Neural cell (in vitro differentiated cells): ENCODE data around the gene AFTPH. TPM values are rescaled to one million over a fixed set of nuclear protein-coding genes. Genes with fewer than 3 reads are reported as not detected.

Experiments
- H2AFZ ChIP-seq: fragments of 200-600, 300-800 bp; sonication (generic), shearing (Covaris generic); 2 replicates; pipeline ENCODE4 v1.6.0; 2014; ENCODE audit warnings: low read depth, mild to moderate bottlenecking, antibody characterized with exemption, low read length, moderate library complexity
- H3F3A ChIP-seq: fragments of 200-600 bp; shearing (Covaris generic); 2 replicates; pipeline ENCODE4 v1.6.1; 2016; ENCODE audit warnings: mild to moderate bottlenecking, moderate library complexity, mixed read lengths, antibody characterized with exemption, low read length; ENCODE audit not compliant: insufficient read depth, poor library complexity, severe bottlenecking
- H3K27ac ChIP-seq: fragments of 200-600, 300-800 bp; sonication (generic), shearing (Covaris generic); 2 replicates; pipeline ENCODE4 v1.5.1; 2014; ENCODE audit warnings: mild to moderate bottlenecking, low read length, moderate library complexity
- H3K27me3 ChIP-seq: fragments of 300-800, 200-600 bp; sonication (generic), shearing (Covaris generic); 2 replicates; pipeline ENCODE4 v1.6.0; 2014; ENCODE audit warnings: mild to moderate bottlenecking, low read depth, low read length, moderate library complexity; ENCODE audit not compliant: insufficient read depth
- H3K36me3 ChIP-seq: fragments of 300-800, 200-600 bp; sonication (generic), shearing (Covaris generic); 2 replicates; pipeline ENCODE4 v1.5.1; 2014; ENCODE audit warnings: mild to moderate bottlenecking, antibody characterized with exemption, low read length, moderate library complexity; ENCODE audit not compliant: insufficient read depth
- H3K4me2 ChIP-seq: fragments of 300-800, 200-600 bp; sonication (generic), shearing (Covaris generic); 2 replicates; pipeline ENCODE4 v1.6.0; 2014; ENCODE audit warnings: mild to moderate bottlenecking, low read length
- H3K4me3 ChIP-seq: fragments of 300-800, 200-600 bp; sonication (generic), shearing (Covaris generic); 2 replicates; pipeline ENCODE4 v1.5.1; 2014; ENCODE audit warnings: mild to moderate bottlenecking, low read length, moderate library complexity
- H3K79me2 ChIP-seq: fragments of 200-600 bp; shearing (Covaris generic); replicated peaks from 2 replicates; pipeline ENCODE4 v1.6.0; 2014; ENCODE audit warnings: mild to moderate bottlenecking, low read length, moderate library complexity; ENCODE audit not compliant: insufficient read depth
- H3K9ac ChIP-seq: fragments of 300-800, 200-600 bp; sonication (generic), shearing (Covaris generic); 2 replicates; pipeline ENCODE4 v1.6.1; 2016; ENCODE audit warnings: mild to moderate bottlenecking, low read length, mixed read lengths
- H3K9me2 ChIP-seq: fragments of 200-600 bp; shearing (Covaris generic); 2 replicates; pipeline ENCODE4 v1.6.1; 2016; ENCODE audit warnings: mild to moderate bottlenecking, low read length, mixed read lengths; ENCODE audit not compliant: insufficient read depth
- H3K9me3 ChIP-seq: fragments of 200-600, 300-800 bp; sonication (generic), shearing (Covaris generic); 2 replicates; pipeline ENCODE4 v1.6.1; 2016; ENCODE audit warnings: mild to moderate bottlenecking, mixed run types, low read length, moderate library complexity, mixed read lengths
- H4K20me1 ChIP-seq: fragments of 200-600 bp; shearing (Covaris generic); 2 replicates; pipeline ENCODE4 v1.6.1; 2016; ENCODE audit warnings: mild to moderate bottlenecking, mixed run types; ENCODE audit not compliant: insufficient read depth
- EP300 ChIP-seq: fragments of 450-650 bp; conservative IDR thresholded peaks from 2 replicates; pipeline ENCODE4 v1.6.1; 2014; ENCODE audit warnings: antibody characterized with exemption, mild to moderate bottlenecking, moderate library complexity; ENCODE audit not compliant: poor library complexity, severe bottlenecking
- EZH2 ChIP-seq: fragments of 200-600, 300-800 bp; shearing (Covaris generic), sonication (generic); IDR thresholded peaks from 2 replicates; pipeline ENCODE4 v1.6.1; 2014; ENCODE audit warnings: antibody characterized with exemption, low read length, borderline replicate concordance, mild to moderate bottlenecking; ENCODE audit not compliant: insufficient read depth, poor library complexity, severe bottlenecking
- MXI1 ChIP-seq: fragments of 450-650 bp; conservative IDR thresholded peaks from 2 replicates; pipeline ENCODE4 v1.6.1; 2014; ENCODE audit warnings: antibody characterized with exemption, mild to moderate bottlenecking; ENCODE audit not compliant: poor library complexity, severe bottlenecking
- POLR2AphosphoS5 ChIP-seq: IDR thresholded peaks from 2 replicates; pipeline ENCODE4 v1.6.1; 2012
- RAD21 ChIP-seq: fragments of 450-650 bp; conservative IDR thresholded peaks from 2 replicates; pipeline ENCODE4 v1.6.1; 2014; ENCODE audit warnings: antibody characterized with exemption, mild to moderate bottlenecking, moderate library complexity
- SMC3 ChIP-seq: fragments of 450-650 bp; conservative IDR thresholded peaks from 2 replicates; pipeline ENCODE4 v1.6.1; 2014; ENCODE audit warnings: antibody characterized with exemption, mild to moderate bottlenecking, moderate library complexity; ENCODE audit not compliant: poor library complexity
- TAF1 ChIP-seq: IDR thresholded peaks from 2 replicates; pipeline ENCODE4 v1.6.1; 2012; ENCODE audit warnings: low read depth
- polyA plus RNA-seq: library from polyadenylated mRNA; depleted of rRNA; stranded (reverse); fragments of >200 nt; gene quantifications from 2 replicates; pipeline ENCODE4 v1.2.3, GENCODE V29; 2014
- TF ChIP-seq, protein P1 (sequence below): fragments of 450-650 bp; IDR thresholded peaks from 2 replicates; pipeline ENCODE4 v1.5.1; 2014; ENCODE audit warnings: antibody characterized with exemption, mild to moderate bottlenecking, moderate library complexity; ENCODE audit not compliant: poor library complexity, severe bottlenecking
- TF ChIP-seq, protein P2 (sequence below): IDR thresholded peaks from 2 replicates; pipeline ENCODE4 v1.6.1; 2012; ENCODE audit warnings: borderline replicate concordance

AFTPH gene
- polyA plus RNA-seq, 1 donor from 2014 or later = 63.0 TPM

DNA sequence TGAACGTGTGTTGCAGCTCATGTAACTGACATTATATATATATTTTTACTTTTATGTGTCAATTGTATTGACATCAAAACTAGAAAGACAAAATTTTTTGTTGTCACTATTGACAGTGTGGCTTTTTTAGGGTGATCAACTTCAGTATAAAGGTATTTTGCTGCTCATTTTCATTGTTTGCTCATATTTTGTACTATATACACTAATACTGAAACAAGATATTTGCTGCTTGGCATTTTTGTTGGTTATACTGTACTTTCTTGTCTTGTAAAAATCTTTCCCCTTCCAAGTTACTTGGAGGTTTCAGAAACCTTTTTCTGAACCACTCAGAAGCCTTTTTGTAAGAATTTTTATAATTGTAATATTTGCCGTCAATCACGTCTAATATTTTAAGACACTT lies 16.5 kb downstream of the AFTPH start:
- Histone ChIP-seq H3K79me2 (peaks cover 19% of the 10 kb centered on the region), H3F3A (no peaks in the 10 kb centered on the region), H3K27me3 (no peaks in the 10 kb centered on the region), H3K27ac (no peak overlapping the region), H3K9me2 (no peaks in the 10 kb centered on the region), H3K9ac (no peak overlapping the region), H3K36me3 (no peaks in the 10 kb centered on the region), H3K9me3 (no peaks in the 10 kb centered on the region), H4K20me1 (no peaks in the 10 kb centered on the region), H3K4me2 (no peak overlapping the region), H3K4me3 (no peak overlapping the region), H2AFZ (no peak overlapping the region)
- TF ChIP-seq, protein P1, sequence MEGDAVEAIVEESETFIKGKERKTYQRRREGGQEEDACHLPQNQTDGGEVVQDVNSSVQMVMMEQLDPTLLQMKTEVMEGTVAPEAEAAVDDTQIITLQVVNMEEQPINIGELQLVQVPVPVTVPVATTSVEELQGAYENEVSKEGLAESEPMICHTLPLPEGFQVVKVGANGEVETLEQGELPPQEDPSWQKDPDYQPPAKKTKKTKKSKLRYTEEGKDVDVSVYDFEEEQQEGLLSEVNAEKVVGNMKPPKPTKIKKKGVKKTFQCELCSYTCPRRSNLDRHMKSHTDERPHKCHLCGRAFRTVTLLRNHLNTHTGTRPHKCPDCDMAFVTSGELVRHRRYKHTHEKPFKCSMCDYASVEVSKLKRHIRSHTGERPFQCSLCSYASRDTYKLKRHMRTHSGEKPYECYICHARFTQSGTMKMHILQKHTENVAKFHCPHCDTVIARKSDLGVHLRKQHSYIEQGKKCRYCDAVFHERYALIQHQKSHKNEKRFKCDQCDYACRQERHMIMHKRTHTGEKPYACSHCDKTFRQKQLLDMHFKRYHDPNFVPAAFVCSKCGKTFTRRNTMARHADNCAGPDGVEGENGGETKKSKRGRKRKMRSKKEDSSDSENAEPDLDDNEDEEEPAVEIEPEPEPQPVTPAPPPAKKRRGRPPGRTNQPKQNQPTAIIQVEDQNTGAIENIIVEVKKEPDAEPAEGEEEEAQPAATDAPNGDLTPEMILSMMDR = no peak
- TF ChIP-seq EP300 (no peak), MXI1 (no peak), SMC3 (no peak), EZH2 (no peak), TAF1 (no peak), POLR2AphosphoS5 (no peak), RAD21 (no peak)
- TF ChIP-seq, protein P2, sequence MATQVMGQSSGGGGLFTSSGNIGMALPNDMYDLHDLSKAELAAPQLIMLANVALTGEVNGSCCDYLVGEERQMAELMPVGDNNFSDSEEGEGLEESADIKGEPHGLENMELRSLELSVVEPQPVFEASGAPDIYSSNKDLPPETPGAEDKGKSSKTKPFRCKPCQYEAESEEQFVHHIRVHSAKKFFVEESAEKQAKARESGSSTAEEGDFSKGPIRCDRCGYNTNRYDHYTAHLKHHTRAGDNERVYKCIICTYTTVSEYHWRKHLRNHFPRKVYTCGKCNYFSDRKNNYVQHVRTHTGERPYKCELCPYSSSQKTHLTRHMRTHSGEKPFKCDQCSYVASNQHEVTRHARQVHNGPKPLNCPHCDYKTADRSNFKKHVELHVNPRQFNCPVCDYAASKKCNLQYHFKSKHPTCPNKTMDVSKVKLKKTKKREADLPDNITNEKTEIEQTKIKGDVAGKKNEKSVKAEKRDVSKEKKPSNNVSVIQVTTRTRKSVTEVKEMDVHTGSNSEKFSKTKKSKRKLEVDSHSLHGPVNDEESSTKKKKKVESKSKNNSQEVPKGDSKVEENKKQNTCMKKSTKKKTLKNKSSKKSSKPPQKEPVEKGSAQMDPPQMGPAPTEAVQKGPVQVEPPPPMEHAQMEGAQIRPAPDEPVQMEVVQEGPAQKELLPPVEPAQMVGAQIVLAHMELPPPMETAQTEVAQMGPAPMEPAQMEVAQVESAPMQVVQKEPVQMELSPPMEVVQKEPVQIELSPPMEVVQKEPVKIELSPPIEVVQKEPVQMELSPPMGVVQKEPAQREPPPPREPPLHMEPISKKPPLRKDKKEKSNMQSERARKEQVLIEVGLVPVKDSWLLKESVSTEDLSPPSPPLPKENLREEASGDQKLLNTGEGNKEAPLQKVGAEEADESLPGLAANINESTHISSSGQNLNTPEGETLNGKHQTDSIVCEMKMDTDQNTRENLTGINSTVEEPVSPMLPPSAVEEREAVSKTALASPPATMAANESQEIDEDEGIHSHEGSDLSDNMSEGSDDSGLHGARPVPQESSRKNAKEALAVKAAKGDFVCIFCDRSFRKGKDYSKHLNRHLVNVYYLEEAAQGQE = no peak

DNA sequence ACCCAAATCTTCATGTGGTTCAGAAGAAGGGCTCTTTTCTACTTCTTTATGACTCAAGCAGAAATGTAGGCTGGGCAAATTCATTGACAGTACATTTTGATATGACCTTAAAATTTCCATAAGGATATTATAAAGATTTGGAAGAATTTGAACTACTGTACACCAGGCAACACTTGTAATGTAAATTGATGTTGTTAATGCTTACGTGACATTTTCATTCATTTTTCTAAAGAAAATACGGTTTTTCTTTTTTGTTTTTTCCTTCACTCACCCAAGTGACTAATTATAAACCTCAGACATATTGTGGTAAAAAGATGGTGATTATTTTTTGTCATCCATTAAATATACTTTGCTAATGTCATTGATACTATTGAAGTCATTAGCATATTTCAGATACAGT lies 17.4 kb downstream of the AFTPH start:
- Histone ChIP-seq H3K79me2 (peaks cover 15% of the 10 kb centered on the region), H3K4me3 (no peak overlapping the region)

More for the DNA sequence above, 17.4 kb downstream of the AFTPH start:
- Histone ChIP-seq H3K27ac (no peak overlapping the region), H3F3A (no peaks in the 10 kb centered on the region), H3K9me3 (no peaks in the 10 kb centered on the region), H4K20me1 (no peaks in the 10 kb centered on the region), H3K9ac (no peak overlapping the region), H2AFZ (no peak overlapping the region), H3K9me2 (no peaks in the 10 kb centered on the region), H3K36me3 (no peaks in the 10 kb centered on the region), H3K4me2 (no peak overlapping the region), H3K27me3 (no peaks in the 10 kb centered on the region)
- TF ChIP-seq EZH2 (no peak), EP300 (no peak), SMC3 (no peak), POLR2AphosphoS5 (no peak), RAD21 (no peak), TAF1 (no peak), MXI1 (no peak)
- TF ChIP-seq, protein P2 = no peak
- TF ChIP-seq, protein P1 = no peak
